ENCODE data around the gene LRTM2.

The LRTM2 gene

GRCh38 chr12:1819571-1819970, 794 bp upstream of the LRTM2 start:
- ATAC-seq, result no peak
- TF ChIP-seq, protein P1, sequence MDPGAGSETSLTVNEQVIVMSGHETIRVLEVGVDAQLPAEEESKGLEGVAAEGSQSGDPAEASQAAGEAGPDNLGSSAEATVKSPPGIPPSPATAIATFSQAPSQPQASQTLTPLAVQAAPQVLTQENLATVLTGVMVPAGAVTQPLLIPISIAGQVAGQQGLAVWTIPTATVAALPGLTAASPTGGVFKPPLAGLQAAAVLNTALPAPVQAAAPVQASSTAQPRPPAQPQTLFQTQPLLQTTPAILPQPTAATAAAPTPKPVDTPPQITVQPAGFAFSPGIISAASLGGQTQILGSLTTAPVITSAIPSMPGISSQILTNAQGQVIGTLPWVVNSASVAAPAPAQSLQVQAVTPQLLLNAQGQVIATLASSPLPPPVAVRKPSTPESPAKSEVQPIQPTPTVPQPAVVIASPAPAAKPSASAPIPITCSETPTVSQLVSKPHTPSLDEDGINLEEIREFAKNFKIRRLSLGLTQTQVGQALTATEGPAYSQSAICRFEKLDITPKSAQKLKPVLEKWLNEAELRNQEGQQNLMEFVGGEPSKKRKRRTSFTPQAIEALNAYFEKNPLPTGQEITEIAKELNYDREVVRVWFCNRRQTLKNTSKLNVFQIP (CRISPR knock-in tag; IDR thresholded peaks at IDR 0.05; ENCODE audit: borderline replicate concordance, low read depth), result no peak
- TF ChIP-seq CSDC2 (CRISPR knock-in tag; IDR thresholded peaks at IDR 0.05), result no peak
- TF ChIP-seq ISL1 (CRISPR knock-in tag; IDR thresholded peaks at IDR 0.05), result no peak
- no peak for TF ChIP-seq GLIS3 (CRISPR knock-in tag; IDR thresholded peaks at IDR 0.05)
- TF ChIP-seq ZFP3 (CRISPR knock-in tag; IDR thresholded peaks at IDR 0.05), result no peak
- TF ChIP-seq, protein P2, sequence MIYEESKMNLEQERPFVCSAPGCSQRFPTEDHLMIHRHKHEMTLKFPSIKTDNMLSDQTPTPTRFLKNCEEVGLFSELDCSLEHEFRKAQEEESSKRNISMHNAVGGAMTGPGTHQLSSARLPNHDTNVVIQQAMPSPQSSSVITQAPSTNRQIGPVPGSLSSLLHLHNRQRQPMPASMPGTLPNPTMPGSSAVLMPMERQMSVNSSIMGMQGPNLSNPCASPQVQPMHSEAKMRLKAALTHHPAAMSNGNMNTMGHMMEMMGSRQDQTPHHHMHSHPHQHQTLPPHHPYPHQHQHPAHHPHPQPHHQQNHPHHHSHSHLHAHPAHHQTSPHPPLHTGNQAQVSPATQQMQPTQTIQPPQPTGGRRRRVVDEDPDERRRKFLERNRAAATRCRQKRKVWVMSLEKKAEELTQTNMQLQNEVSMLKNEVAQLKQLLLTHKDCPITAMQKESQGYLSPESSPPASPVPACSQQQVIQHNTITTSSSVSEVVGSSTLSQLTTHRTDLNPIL (CRISPR knock-in tag; IDR thresholded peaks at IDR 0.05; ENCODE audit: low read depth), result no peak
- no peak for TF ChIP-seq TCF4 (CRISPR knock-in tag; IDR thresholded peaks at IDR 0.05; ENCODE audit: borderline replicate concordance)
- TF ChIP-seq, protein P3, sequence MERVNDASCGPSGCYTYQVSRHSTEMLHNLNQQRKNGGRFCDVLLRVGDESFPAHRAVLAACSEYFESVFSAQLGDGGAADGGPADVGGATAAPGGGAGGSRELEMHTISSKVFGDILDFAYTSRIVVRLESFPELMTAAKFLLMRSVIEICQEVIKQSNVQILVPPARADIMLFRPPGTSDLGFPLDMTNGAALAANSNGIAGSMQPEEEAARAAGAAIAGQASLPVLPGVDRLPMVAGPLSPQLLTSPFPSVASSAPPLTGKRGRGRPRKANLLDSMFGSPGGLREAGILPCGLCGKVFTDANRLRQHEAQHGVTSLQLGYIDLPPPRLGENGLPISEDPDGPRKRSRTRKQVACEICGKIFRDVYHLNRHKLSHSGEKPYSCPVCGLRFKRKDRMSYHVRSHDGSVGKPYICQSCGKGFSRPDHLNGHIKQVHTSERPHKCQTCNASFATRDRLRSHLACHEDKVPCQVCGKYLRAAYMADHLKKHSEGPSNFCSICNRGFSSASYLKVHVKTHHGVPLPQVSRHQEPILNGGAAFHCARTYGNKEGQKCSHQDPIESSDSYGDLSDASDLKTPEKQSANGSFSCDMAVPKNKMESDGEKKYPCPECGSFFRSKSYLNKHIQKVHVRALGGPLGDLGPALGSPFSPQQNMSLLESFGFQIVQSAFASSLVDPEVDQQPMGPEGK (CRISPR knock-in tag; IDR thresholded peaks at IDR 0.05; ENCODE audit: borderline replicate concordance), result no peak
- no peak for TF ChIP-seq CSRNP3 (CRISPR knock-in tag; IDR thresholded peaks at IDR 0.05)
- TF ChIP-seq, protein P4, sequence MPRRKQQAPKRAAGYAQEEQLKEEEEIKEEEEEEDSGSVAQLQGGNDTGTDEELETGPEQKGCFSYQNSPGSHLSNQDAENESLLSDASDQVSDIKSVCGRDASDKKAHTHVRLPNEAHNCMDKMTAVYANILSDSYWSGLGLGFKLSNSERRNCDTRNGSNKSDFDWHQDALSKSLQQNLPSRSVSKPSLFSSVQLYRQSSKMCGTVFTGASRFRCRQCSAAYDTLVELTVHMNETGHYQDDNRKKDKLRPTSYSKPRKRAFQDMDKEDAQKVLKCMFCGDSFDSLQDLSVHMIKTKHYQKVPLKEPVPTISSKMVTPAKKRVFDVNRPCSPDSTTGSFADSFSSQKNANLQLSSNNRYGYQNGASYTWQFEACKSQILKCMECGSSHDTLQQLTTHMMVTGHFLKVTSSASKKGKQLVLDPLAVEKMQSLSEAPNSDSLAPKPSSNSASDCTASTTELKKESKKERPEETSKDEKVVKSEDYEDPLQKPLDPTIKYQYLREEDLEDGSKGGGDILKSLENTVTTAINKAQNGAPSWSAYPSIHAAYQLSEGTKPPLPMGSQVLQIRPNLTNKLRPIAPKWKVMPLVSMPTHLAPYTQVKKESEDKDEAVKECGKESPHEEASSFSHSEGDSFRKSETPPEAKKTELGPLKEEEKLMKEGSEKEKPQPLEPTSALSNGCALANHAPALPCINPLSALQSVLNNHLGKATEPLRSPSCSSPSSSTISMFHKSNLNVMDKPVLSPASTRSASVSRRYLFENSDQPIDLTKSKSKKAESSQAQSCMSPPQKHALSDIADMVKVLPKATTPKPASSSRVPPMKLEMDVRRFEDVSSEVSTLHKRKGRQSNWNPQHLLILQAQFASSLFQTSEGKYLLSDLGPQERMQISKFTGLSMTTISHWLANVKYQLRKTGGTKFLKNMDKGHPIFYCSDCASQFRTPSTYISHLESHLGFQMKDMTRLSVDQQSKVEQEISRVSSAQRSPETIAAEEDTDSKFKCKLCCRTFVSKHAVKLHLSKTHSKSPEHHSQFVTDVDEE (CRISPR knock-in tag; IDR thresholded peaks at IDR 0.05), result no peak
- TF ChIP-seq ZNF565 (CRISPR knock-in tag; conservative IDR thresholded peaks at IDR 0.05; ENCODE audit: low read depth), result no peak
- TF ChIP-seq ARNTL (CRISPR knock-in tag; IDR thresholded peaks at IDR 0.05; ENCODE audit: borderline replicate concordance, low read depth), result no peak
- TF ChIP-seq ZNF8 (CRISPR knock-in tag; IDR thresholded peaks at IDR 0.05), result no peak
- TF ChIP-seq OSR1 (CRISPR knock-in tag; IDR thresholded peaks at IDR 0.05), result no peak
- TF ChIP-seq ZC3H10 (CRISPR knock-in tag; IDR thresholded peaks at IDR 0.05), result no peak

DNA sequence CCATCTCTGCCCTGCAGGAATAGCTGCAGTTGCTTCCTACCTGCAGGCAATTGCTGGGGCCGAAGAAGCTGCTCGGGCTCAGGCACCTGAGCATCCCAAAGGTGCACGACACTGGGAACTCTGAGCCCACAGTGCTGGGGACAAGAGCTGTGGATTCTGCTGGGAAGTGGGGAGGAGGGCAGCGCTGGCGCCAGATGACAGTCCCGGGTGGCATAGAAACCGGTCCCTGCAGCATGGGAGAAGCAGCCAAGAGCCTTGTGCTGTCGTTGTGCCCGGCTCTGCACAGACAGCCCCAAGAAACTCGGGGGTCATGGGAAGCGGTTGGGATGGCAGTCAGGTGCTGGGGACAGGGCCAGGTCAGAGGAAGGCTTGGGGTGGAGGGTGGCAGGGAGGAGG, 529 bp downstream of the LRTM2 start:
- no peak for ATAC-seq
- no peak for TF ChIP-seq CSRNP3 (CRISPR knock-in tag; IDR thresholded peaks at IDR 0.05)
- TF ChIP-seq ZC3H10 (CRISPR knock-in tag; IDR thresholded peaks at IDR 0.05), result no peak
- TF ChIP-seq, protein P1 (CRISPR knock-in tag; IDR thresholded peaks at IDR 0.05; ENCODE audit: borderline replicate concordance, low read depth), result no peak
- TF ChIP-seq GLIS3 (CRISPR knock-in tag; IDR thresholded peaks at IDR 0.05), result no peak
- no peak for TF ChIP-seq TCF4 (CRISPR knock-in tag; IDR thresholded peaks at IDR 0.05; ENCODE audit: borderline replicate concordance)
- TF ChIP-seq ZFP3 (CRISPR knock-in tag; IDR thresholded peaks at IDR 0.05), result no peak

DNA sequence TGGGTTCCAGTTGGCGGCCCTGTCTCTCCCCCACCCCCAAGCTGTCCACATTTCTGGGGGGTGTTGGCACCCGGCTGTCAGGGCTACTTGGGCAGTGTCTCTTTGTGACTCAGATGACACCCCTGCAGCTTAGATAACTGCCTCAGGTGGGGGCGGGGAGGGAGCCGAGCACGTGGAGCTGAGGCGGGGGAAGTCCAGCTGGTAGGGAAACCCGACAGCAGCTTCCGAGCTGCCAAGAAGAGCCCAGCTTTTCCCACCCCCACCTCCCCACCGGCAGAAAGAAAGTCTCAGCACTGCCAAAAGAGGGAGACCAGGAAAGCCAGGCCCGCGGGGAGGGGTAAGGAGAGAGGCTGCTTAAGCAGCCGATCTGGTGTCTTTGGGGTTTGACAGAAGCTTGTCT, 1.4 kb downstream of the LRTM2 start:
- ATAC-seq, result no peak
- TF ChIP-seq ESRRG (CRISPR knock-in tag; IDR thresholded peaks at IDR 0.05) (no peak), CSRNP3 (CRISPR knock-in tag; IDR thresholded peaks at IDR 0.05) (no peak), TCF4 (CRISPR knock-in tag; IDR thresholded peaks at IDR 0.05; ENCODE audit: borderline replicate concordance) (no peak), GLIS3 (CRISPR knock-in tag; IDR thresholded peaks at IDR 0.05) (no peak), ZNF8 (CRISPR knock-in tag; IDR thresholded peaks at IDR 0.05) (no peak), ARNTL (CRISPR knock-in tag; IDR thresholded peaks at IDR 0.05; ENCODE audit: borderline replicate concordance, low read depth) (no peak)
- TF ChIP-seq, protein P3 (CRISPR knock-in tag; IDR thresholded peaks at IDR 0.05; ENCODE audit: borderline replicate concordance), result no peak

Measured in SK-N-SH treated with all-trans-retinoic acid at 6 μM for 48 hours (cell line).